Panc1 (cell line): ENCODE measurements around the gene MREG. TPM values are rescaled to one million over a fixed set of nuclear protein-coding genes. Genes with fewer than 3 reads are reported as not detected.

ENCODE experiments used
- ATAC-seq: fragments of 200-7000 bp; cut with Tn5 transposase; 2 replicates; pipeline ENCODE4 v1.9.1; 2020; ENCODE audit warnings: mild to moderate bottlenecking, moderate library complexity
- BruUV-seq: library from RNA; stranded (reverse); fragments of 400-500 nt; replicated peaks from 2 replicates; lab custom pipeline; 2021; lab: Mats Ljungman, UMichigan
- CTCF ChIA-PET: fragments of 300-600 bp; sonication (Branson Sonifier 250); formaldehyde crosslinking; loops from one replicate; lab custom pipeline; 2022; ENCODE audit warnings: antibody characterized with exemption; lab: Charles Lee
- POLR2A ChIA-PET: fragments of 300-600 bp; sonication (Branson Sonifier 250); formaldehyde crosslinking; loops from one replicate; lab custom pipeline; 2022; ENCODE audit warnings: antibody characterized with exemption; lab: Charles Lee
- DNase-seq: peaks from one replicate; pipeline ENCODE4 v3.0.0-alpha.2; 2010; ENCODE audit warnings: low read depth, low spot score
- H3K27ac ChIP-seq: 2 replicates; pipeline ENCODE4 v1.5.1; 2011; ENCODE audit warnings: mild to moderate bottlenecking, low read length, inconsistent platforms
- H3K27me3 ChIP-seq: fragments of 200-500 bp; sonication (Bioruptor generic); 2 replicates; pipeline ENCODE4 v1.6.0; 2014; ENCODE audit warnings: low read length, inconsistent platforms; ENCODE audit not compliant: control insufficient read depth, insufficient read depth
- H3K36me3 ChIP-seq: fragments of 200-500 bp; sonication (Bioruptor generic); 2 replicates; pipeline ENCODE4 v1.5.1; 2014; ENCODE audit warnings: inconsistent platforms, mild to moderate bottlenecking, low read length, moderate library complexity; ENCODE audit not compliant: control insufficient read depth, insufficient read depth
- H3K4me1 ChIP-seq: 2 replicates; pipeline ENCODE4 v1.5.1; 2011; ENCODE audit warnings: inconsistent platforms, mild to moderate bottlenecking, low read length, moderate library complexity; ENCODE audit not compliant: control insufficient read depth, insufficient read depth
- H3K4me3 ChIP-seq, 2 experiments: 2 replicates each; pipeline ENCODE4 v1.5.1; 2011 to 2012; ENCODE audit warnings: low read depth in 2 of 2, low read length in 2 of 2, mild to moderate bottlenecking in 2 of 2, inconsistent platforms in 1 of 2, moderate library complexity in 1 of 2
- H3K9me3 ChIP-seq: fragments of 200-500 bp; sonication (Bioruptor generic); 2 replicates; pipeline ENCODE4 v1.5.1; 2014; ENCODE audit warnings: low read depth, mild to moderate bottlenecking, inconsistent platforms, low read length, moderate library complexity; ENCODE audit not compliant: control insufficient read depth, insufficient read depth
- CTCF ChIP-seq: fragments of 450-650 bp; IDR thresholded peaks from 2 replicates; pipeline ENCODE4 v1.5.1; 2017; ENCODE audit warnings: mild to moderate bottlenecking
- POLR2AphosphoS5 ChIP-seq: IDR thresholded peaks from 2 replicates; pipeline ENCODE4 v1.6.1; 2012; ENCODE audit warnings: mild to moderate bottlenecking, low read depth, low read length, moderate library complexity
- REST ChIP-seq, 2 experiments: IDR thresholded peaks; 2 replicates each; pipeline ENCODE4 v1.6.1; 2011 to 2012; ENCODE audit warnings: low read depth in 2 of 2, control low read depth in 1 of 2, low read length in 1 of 2, mild to moderate bottlenecking in 1 of 2, moderate library complexity in 1 of 2; ENCODE audit not compliant: insufficient read depth in 1 of 2
- SIN3A ChIP-seq: IDR thresholded peaks from 2 replicates; pipeline ENCODE4 v1.6.1; 2012; ENCODE audit warnings: low read depth, mild to moderate bottlenecking, low read length, moderate library complexity, borderline replicate concordance; ENCODE audit not compliant: insufficient read depth
- TCF7L2 ChIP-seq: IDR thresholded peaks from 2 replicates; pipeline ENCODE4 v1.6.1; 2011; ENCODE audit warnings: mild to moderate bottlenecking, low read depth, low read length, inconsistent platforms
- in situ Hi-C: cut with HindIII; loops from 2 replicates; pipeline ENCODE4 v1.10.0; 2016; ENCODE audit warnings: low sequenced_read_pairs, low pct_unique_long_range_greater_than_20kb
- intact Hi-C: fragments of 100-400 bp; cut with micrococcal nuclease; formaldehyde crosslinking; loops from one replicate; pipeline ENCODE4 v1.10.0; 2022; ENCODE audit not compliant: unreplicated experiment
- total RNA-seq: library from RNA; stranded (reverse); gene quantifications from one replicate; pipeline ENCODE4 v1.2.1, GENCODE V29; 2021; ENCODE audit not compliant: unreplicated experiment

Gene MREG
- total RNA-seq, 1 experiment from 2014 or later, result 19.2 TPM

GRCh38 chr2:216006164-216006663 lies 7.1 kb downstream of the MREG start:
- no peaks in the 10 kb centered on the region for H3K27me3 ChIP-seq
- TF ChIP-seq CTCF (no peak), TCF7L2 (no peak), REST (IDR thresholded peaks at IDR 0.05; ENCODE audit: insufficient read depth in 1 of 2, low read depth in 2 of 2, low read length in 1 of 2) (0 out of 4 replicates have a peak, but pooled peaks of 1 of the 2 experiments have one; percentile 25), SIN3A (no peak), POLR2AphosphoS5 (no peak)
- no peaks in the 10 kb centered on the region for H3K9me3 ChIP-seq
- ATAC-seq (peak; percentile 88), DNase-seq (no peak)
- POLR2A ChIA-PET, result no interaction called here
- BruUV-seq, result no TSS peak
- H3K4me1 ChIP-seq, result peaks cover 27% of the 10 kb centered on the region
- intact Hi-C loops, result loop anchor here (5.0 kb wide), 1 partner anchor 54 kb away; no protein-coding TSS in a partner anchor
- H3K4me3 ChIP-seq, result peak overlapping the region; percentile 14 to 48
- peak overlapping the region; percentile 86 for H3K27ac ChIP-seq
- in situ Hi-C loops, result no loop called here
- CTCF ChIA-PET, result interaction anchor here (0.6 kb wide), 2 partner anchors 18 to 461 kb away, joined by 3 to 9 read pairs; no protein-coding TSS in a partner anchor
- no peaks in the 10 kb centered on the region for H3K36me3 ChIP-seq

GRCh38 chr2:216004697-216005283 lies 8.6 kb downstream of the MREG start:
- ChIA-PET POLR2A (interaction anchor here (0.6 to 1.2 kb wide), 2 partner anchors 36 to 55 kb away, joined by 3 to 5 read pairs; no protein-coding TSS in a partner anchor), CTCF (no interaction called here)
- BruUV-seq, result no TSS peak
- TF ChIP-seq POLR2AphosphoS5 (no peak), TCF7L2 (no peak), REST (IDR thresholded peaks at IDR 0.05; ENCODE audit: insufficient read depth in 1 of 2, low read depth in 2 of 2, low read length in 1 of 2) (no peak), CTCF (no peak), SIN3A (no peak)
- Histone ChIP-seq H3K4me1 (peaks cover 27% of the 10 kb centered on the region), H3K36me3 (no peaks in the 10 kb centered on the region), H3K9me3 (no peaks in the 10 kb centered on the region), H3K27me3 (no peaks in the 10 kb centered on the region), H3K27ac (peak overlapping the region; percentile 36; the same call in 1 of the 2 replicates), H3K4me3 (no peak overlapping the region)
- intact Hi-C loops (loop anchor here (5.0 kb wide), 1 partner anchor 52 kb away; no protein-coding TSS in a partner anchor), in situ Hi-C loops (no loop called here)
- ATAC-seq, result no peak
- no peak for DNase-seq
